ENCODE results near the gene MPZ.

DNA sequence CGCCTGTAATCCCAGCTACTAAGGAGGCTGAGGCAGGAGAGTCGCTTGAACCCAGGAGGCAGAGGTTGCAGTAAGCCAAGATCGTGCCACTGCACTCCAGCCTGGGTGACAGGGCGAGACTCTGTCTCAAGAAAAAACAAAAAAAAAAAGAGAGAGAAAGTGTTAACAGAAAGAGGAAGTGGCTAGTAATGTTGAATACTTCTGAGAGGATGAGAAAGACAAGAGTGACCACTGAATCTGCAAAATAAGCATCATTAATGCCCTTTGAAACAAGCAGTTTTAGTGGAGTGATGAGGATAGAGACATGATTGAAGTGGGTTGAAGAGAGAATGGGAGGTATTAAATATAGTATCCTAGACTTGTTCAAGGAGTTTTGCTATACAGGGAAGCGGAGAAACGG lies 11.7 kb downstream of the MPZ start:
- TF ChIP-seq POLR2A (IDR thresholded peaks at IDR 0.05; ENCODE audit: low read depth, low read length), result no peak
- TF ChIP-seq POLR2AphosphoS5 (IDR thresholded peaks at IDR 0.05; ENCODE audit: low read depth, low read length), result no peak
- TF ChIP-seq TAF1 (IDR thresholded peaks at IDR 0.05; ENCODE audit: borderline replicate concordance, low read depth, low read length), result no peak

Measured in GM12892 (cell line).